ENCODE results near the gene DLG5.

- no peak for TF ChIP-seq REST (IDR thresholded peaks at IDR 0.05; ENCODE audit: low read depth, low read length)
- no peak for TF ChIP-seq RAD21 (IDR thresholded peaks at IDR 0.05; ENCODE audit: low read length)
- TF ChIP-seq POLR2AphosphoS5 (IDR thresholded peaks at IDR 0.05; ENCODE audit: low read depth, low read length): no peak
- no peak for TF ChIP-seq RXRA (IDR thresholded peaks at IDR 0.05; ENCODE audit: borderline replicate concordance, low read depth)
- TF ChIP-seq RFX5 (IDR thresholded peaks at IDR 0.05; ENCODE audit: low read length): no peak
- TF ChIP-seq CTCF (IDR thresholded peaks at IDR 0.05): no peak
- TF ChIP-seq ZBTB33 (IDR thresholded peaks at IDR 0.05; ENCODE audit: borderline replicate concordance, low read depth): no peak
These were observed 131.0 kb downstream of the DLG5 start for GRCh38 chr10:77795426-77796055.
